CD4-positive, CD25-positive, alpha-beta regulatory T cell (primary cell): ENCODE results near the gene TMEM209. TPM values are rescaled to one million over a fixed set of nuclear protein-coding genes. Genes with fewer than 3 reads are reported as not detected.

Experiments used
- ATAC-seq, 2 donors: fragments of 150-1000 bp; cut with Tn5 transposase; one replicate each; pipeline ENCODE4 v1.10.0; 2021; ENCODE audit warnings: low read depth in 2 of 2, moderate number of reproducible peaks in 2 of 2, moderate library complexity in 1 of 2
- DNase-seq, 3 donors: peaks; one replicate each; pipeline versions ENCODE4 v3.0.0 to v3.0.0-alpha.2; 2012 to 2022; ENCODE audit warnings: mixed read lengths in 1 of 3
- H3K27ac ChIP-seq: one replicate; pipeline ENCODE4 v1.7.0; 2013; ENCODE audit warnings: mild to moderate bottlenecking, low read length; ENCODE audit not compliant: insufficient read depth, poor library complexity, severe bottlenecking
- H3K27me3 ChIP-seq: one replicate; pipeline ENCODE4 v1.7.0; 2013; ENCODE audit warnings: low read length; ENCODE audit not compliant: control insufficient read depth, insufficient read depth
- H3K36me3 ChIP-seq: one replicate; pipeline ENCODE4 v1.7.0; 2013; ENCODE audit warnings: mild to moderate bottlenecking, low read length, moderate library complexity; ENCODE audit not compliant: control insufficient read depth, insufficient read depth
- H3K4me1 ChIP-seq: 2 replicates; pipeline ENCODE4 v1.7.0; 2013; ENCODE audit warnings: mild to moderate bottlenecking, low read length; ENCODE audit not compliant: insufficient read depth, control insufficient read depth, poor library complexity, severe bottlenecking
- H3K4me3 ChIP-seq: one replicate; pipeline ENCODE4 v1.7.0; 2013; ENCODE audit warnings: low read depth, mild to moderate bottlenecking, low read length, moderate library complexity
- H3K9me3 ChIP-seq, 2 experiments: 1 replicate in 1 of 2; 2 replicates in 1 of 2; pipeline ENCODE4 v1.7.0; 2013; ENCODE audit warnings: low read length in 2 of 2, mild to moderate bottlenecking in 1 of 2, moderate library complexity in 1 of 2; ENCODE audit not compliant: control insufficient read depth in 2 of 2
- H3K27ac Mint-ChIP-seq, 3 donors: one replicate each; pipeline ENCODE4 v1.8.0; 2020 to 2022; ENCODE audit warnings: mild to moderate bottlenecking in 3 of 3, mixed read lengths in 3 of 3, moderate library complexity in 2 of 3
- H3K27me3 Mint-ChIP-seq: one replicate; pipeline ENCODE4 v1.8.0; 2022; ENCODE audit warnings: mild to moderate bottlenecking, mixed read lengths
- H3K36me3 Mint-ChIP-seq: one replicate; pipeline ENCODE4 v1.8.0; 2020; ENCODE audit warnings: mixed read lengths
- H3K4me1 Mint-ChIP-seq, 4 donors: one replicate each; pipeline ENCODE4 v1.8.0; 2020 to 2022; ENCODE audit warnings: mixed read lengths in 4 of 4, mild to moderate bottlenecking in 1 of 4
- H3K4me3 Mint-ChIP-seq, 4 donors: one replicate each; pipeline ENCODE4 v1.8.0; 2020 to 2022; ENCODE audit warnings: mild to moderate bottlenecking in 4 of 4, mixed read lengths in 4 of 4, moderate library complexity in 3 of 4
- H3K9me3 Mint-ChIP-seq, 7 donors: one replicate each; pipeline ENCODE4 v1.8.0; 2020 to 2022; ENCODE audit warnings: mixed read lengths in 7 of 7, mild to moderate bottlenecking in 3 of 7, moderate library complexity in 2 of 7
- polyA plus RNA-seq, 4 donors: library from polyadenylated mRNA; unstranded; fragments of 300-500 nt; fragmentation: Illumina TruSeq; gene quantifications; one replicate each; pipeline ENCODE4 v1.2.3, GENCODE V29; 2021
- total RNA-seq: library from RNA; stranded (reverse); gene quantifications from one replicate; pipeline ENCODE4 v1.2.3, GENCODE V29; 2022

Gene TMEM209
- total and polyA plus RNA-seq, 5 donors from 2014 or later, result 27.5 to 57.9 (median 46.7) TPM

- Mint-ChIP-seq H3K36me3 (peaks cover 15% of the 10 kb centered on the region), H3K27me3 (peaks cover 8% of the 10 kb centered on the region), H3K27ac (no peak overlapping the region), H3K9me3 (peaks cover 0 to 1% (median 0%) of the 10 kb centered on the region in 7 donors), H3K4me3 (peak overlapping the region in 3 of 4 donors; percentile 46 to 93 (median 47)), H3K4me1 (peaks cover 13 to 37% (median 27%) of the 10 kb centered on the region in 4 donors)
- peaks cover 7% of the 10 kb centered on the region for H3K4me1 ChIP-seq
- ATAC-seq (no peak), DNase-seq (no peak)
- H3K27me3 ChIP-seq, result no peaks in the 10 kb centered on the region
- no peak overlapping the region for H3K27ac ChIP-seq
- H3K4me3 ChIP-seq, result no peak overlapping the region
- H3K9me3 ChIP-seq, result no peaks in the 10 kb centered on the region
- peaks cover 15% of the 10 kb centered on the region for H3K36me3 ChIP-seq
Measured at GRCh38 chr7:130207033-130207432, 1.8 kb upstream of the TMEM209 start.

GRCh38 chr7:130201796-130202195 lies 3.4 kb downstream of the TMEM209 start:
- peaks cover 37% of the 10 kb centered on the region for H3K36me3 Mint-ChIP-seq
- DNase-seq (no peak), ATAC-seq (no peak)
- H3K4me1 Mint-ChIP-seq, result peaks cover 17 to 53% (median 39%) of the 10 kb centered on the region in 4 donors
- H3K9me3 Mint-ChIP-seq, result no peaks in the 10 kb centered on the region
- Histone ChIP-seq H3K9me3 (no peaks in the 10 kb centered on the region), H3K27ac (no peak overlapping the region), H3K27me3 (no peaks in the 10 kb centered on the region), H3K4me1 (peaks cover 12% of the 10 kb centered on the region), H3K4me3 (no peak overlapping the region), H3K36me3 (peaks cover 59% of the 10 kb centered on the region)
- peak overlapping the region in 1 of 3 donors; percentile 34 for H3K27ac Mint-ChIP-seq
- peak overlapping the region in 1 of 4 donors; percentile 78 for H3K4me3 Mint-ChIP-seq
- H3K27me3 Mint-ChIP-seq, result no peaks in the 10 kb centered on the region

- Histone ChIP-seq H3K27ac (no peak overlapping the region), H3K4me3 (no peak overlapping the region), H3K4me1 (peaks cover 4% of the 10 kb centered on the region), H3K27me3 (no peaks in the 10 kb centered on the region), H3K36me3 (peaks cover 64% of the 10 kb centered on the region), H3K9me3 (no peaks in the 10 kb centered on the region)
- ATAC-seq (no peak), DNase-seq (no peak)
- no peak overlapping the region for H3K4me3 Mint-ChIP-seq
- H3K4me1 Mint-ChIP-seq, result peaks cover 5 to 25% (median 17%) of the 10 kb centered on the region in 4 donors
- peak overlapping the region in 1 of 3 donors; percentile 62 for H3K27ac Mint-ChIP-seq
- no peaks in the 10 kb centered on the region for H3K9me3 Mint-ChIP-seq
- H3K36me3 Mint-ChIP-seq, result peaks cover 38% of the 10 kb centered on the region
- H3K27me3 Mint-ChIP-seq, result no peaks in the 10 kb centered on the region
Measured at GRCh38 chr7:130197094-130197493, 8.1 kb downstream of the TMEM209 start.

- Mint-ChIP-seq H3K9me3 (no peaks in the 10 kb centered on the region), H3K36me3 (peaks cover 33% of the 10 kb centered on the region), H3K4me1 (peaks cover 5 to 22% (median 14%) of the 10 kb centered on the region in 4 donors), H3K27me3 (no peaks in the 10 kb centered on the region), H3K4me3 (no peak overlapping the region), H3K27ac (no peak overlapping the region)
- Histone ChIP-seq H3K9me3 (no peaks in the 10 kb centered on the region), H3K27ac (no peak overlapping the region), H3K36me3 (peaks cover 58% of the 10 kb centered on the region), H3K4me3 (no peak overlapping the region), H3K27me3 (no peaks in the 10 kb centered on the region), H3K4me1 (peaks cover 4% of the 10 kb centered on the region)
- DNase-seq, result no peak
- no peak for ATAC-seq
Measured at GRCh38 chr7:130196476-130196875, 8.7 kb downstream of the TMEM209 start.

- Histone ChIP-seq H3K9me3 (no peaks in the 10 kb centered on the region), H3K27me3 (no peaks in the 10 kb centered on the region), H3K36me3 (peaks cover 50% of the 10 kb centered on the region), H3K4me1 (peaks cover 4% of the 10 kb centered on the region), H3K27ac (no peak overlapping the region), H3K4me3 (no peak overlapping the region)
- Mint-ChIP-seq H3K36me3 (peaks cover 29% of the 10 kb centered on the region), H3K4me3 (no peak overlapping the region), H3K9me3 (no peaks in the 10 kb centered on the region), H3K27ac (no peak overlapping the region), H3K4me1 (peaks cover 5 to 17% (median 10%) of the 10 kb centered on the region in 4 donors), H3K27me3 (no peaks in the 10 kb centered on the region)
- DNase-seq (no peak), ATAC-seq (no peak)
Measured at GRCh38 chr7:130195396-130195795, 9.8 kb downstream of the TMEM209 start.

GRCh38 chr7:130191791-130192190 lies 13.4 kb downstream of the TMEM209 start:
- DNase-seq (no peak), ATAC-seq (no peak)
- peaks cover 5 to 20% (median 10%) of the 10 kb centered on the region in 4 donors for H3K4me1 Mint-ChIP-seq
- H3K36me3 Mint-ChIP-seq, result peaks cover 29% of the 10 kb centered on the region
- H3K4me3 Mint-ChIP-seq, result no peak overlapping the region
- no peaks in the 10 kb centered on the region for H3K9me3 Mint-ChIP-seq
- H3K27me3 Mint-ChIP-seq, result no peaks in the 10 kb centered on the region
- Histone ChIP-seq H3K27ac (no peak overlapping the region), H3K36me3 (peaks cover 34% of the 10 kb centered on the region), H3K9me3 (no peaks in the 10 kb centered on the region), H3K27me3 (no peaks in the 10 kb centered on the region), H3K4me1 (no peaks in the 10 kb centered on the region), H3K4me3 (no peak overlapping the region)
- H3K27ac Mint-ChIP-seq, result no peak overlapping the region

- peaks cover 7 to 18% (median 12%) of the 10 kb centered on the region in 4 donors for H3K4me1 Mint-ChIP-seq
- Histone ChIP-seq H3K4me3 (no peak overlapping the region), H3K36me3 (peaks cover 37% of the 10 kb centered on the region), H3K4me1 (no peaks in the 10 kb centered on the region), H3K27ac (no peak overlapping the region), H3K9me3 (no peaks in the 10 kb centered on the region), H3K27me3 (no peaks in the 10 kb centered on the region)
- DNase-seq (no peak), ATAC-seq (no peak)
- no peak overlapping the region for H3K4me3 Mint-ChIP-seq
- H3K36me3 Mint-ChIP-seq, result peaks cover 27% of the 10 kb centered on the region
- no peaks in the 10 kb centered on the region for H3K9me3 Mint-ChIP-seq
- H3K27ac Mint-ChIP-seq, result no peak overlapping the region
- H3K27me3 Mint-ChIP-seq, result no peaks in the 10 kb centered on the region
Measured at GRCh38 chr7:130189343-130189742, 15.9 kb downstream of the TMEM209 start.

GRCh38 chr7:130187360-130187759 lies 17.8 kb downstream of the TMEM209 start:
- H3K36me3 Mint-ChIP-seq, result peaks cover 35% of the 10 kb centered on the region
- no peaks in the 10 kb centered on the region for H3K9me3 Mint-ChIP-seq
- Histone ChIP-seq H3K27ac (no peak overlapping the region), H3K9me3 (no peaks in the 10 kb centered on the region), H3K36me3 (peaks cover 39% of the 10 kb centered on the region), H3K4me1 (no peaks in the 10 kb centered on the region), H3K4me3 (no peak overlapping the region), H3K27me3 (no peaks in the 10 kb centered on the region)
- ATAC-seq (no peak), DNase-seq (no peak)
- peak overlapping the region in 1 of 3 donors; percentile 52 for H3K27ac Mint-ChIP-seq
- H3K4me3 Mint-ChIP-seq, result no peak overlapping the region
- no peaks in the 10 kb centered on the region for H3K27me3 Mint-ChIP-seq
- peaks cover 9 to 14% (median 12%) of the 10 kb centered on the region in 4 donors for H3K4me1 Mint-ChIP-seq
